ENCODE data around the gene PLK3.
"Not testable (repeated sequence)": the region's sequence is repeated elsewhere in the genome, so short reads cannot be mapped to it uniquely, and the experiment has no call there.

The PLK3 gene

GRCh38 chr1:44828841-44829440, 28.8 kb downstream of the PLK3 start:
- Histone ChIP-seq H3K4me1 (ENCODE audit: control insufficient read depth, insufficient read depth, low read length) (no peaks in the 10 kb centered on the region), H3K27me3 (ENCODE audit: control insufficient read depth, insufficient read depth, low read length) (no peaks in the 10 kb centered on the region), H3K9me3 (ENCODE audit: control insufficient read depth, low read length) (no peaks in the 10 kb centered on the region), H3K9ac (ENCODE audit: low read length) (no peak overlapping the region), H3K4me3 (ENCODE audit: low read length) (no peak overlapping the region), H3K36me3 (ENCODE audit: control insufficient read depth, insufficient read depth, low read length) (no peaks in the 10 kb centered on the region)

- no peaks in the 10 kb centered on the region for H3K27me3 ChIP-seq (ENCODE audit: control insufficient read depth, insufficient read depth, low read length)
- no peak overlapping the region for H3K9ac ChIP-seq (ENCODE audit: low read length)
- H3K36me3 ChIP-seq (ENCODE audit: control insufficient read depth, insufficient read depth, low read length), result no peaks in the 10 kb centered on the region
- H3K9me3 ChIP-seq (ENCODE audit: control insufficient read depth, low read length), result no peaks in the 10 kb centered on the region
- no peaks in the 10 kb centered on the region for H3K4me1 ChIP-seq (ENCODE audit: control insufficient read depth, insufficient read depth, low read length)
- H3K4me3 ChIP-seq (ENCODE audit: low read length), result no peak overlapping the region
Observed at GRCh38 chr1:44829506-44830384, 29.6 kb downstream of the PLK3 start.

GRCh38 chr1:44830900-44831304, 30.7 kb downstream of the PLK3 start:
- Histone ChIP-seq H3K9me3 (ENCODE audit: control insufficient read depth, low read length) (no peaks in the 10 kb centered on the region), H3K4me1 (ENCODE audit: control insufficient read depth, insufficient read depth, low read length) (peaks cover 4% of the 10 kb centered on the region), H3K36me3 (ENCODE audit: control insufficient read depth, insufficient read depth, low read length) (no peaks in the 10 kb centered on the region), H3K4me3 (ENCODE audit: low read length) (no peak overlapping the region), H3K9ac (ENCODE audit: low read length) (no peak overlapping the region), H3K27me3 (ENCODE audit: control insufficient read depth, insufficient read depth, low read length) (no peaks in the 10 kb centered on the region)

- Histone ChIP-seq H3K36me3 (ENCODE audit: control insufficient read depth, insufficient read depth, low read length) (no peaks in the 10 kb centered on the region), H3K9me3 (ENCODE audit: control insufficient read depth, low read length) (no peaks in the 10 kb centered on the region), H3K4me3 (ENCODE audit: low read length) (no peak overlapping the region), H3K9ac (ENCODE audit: low read length) (no peak overlapping the region), H3K27me3 (ENCODE audit: control insufficient read depth, insufficient read depth, low read length) (no peaks in the 10 kb centered on the region), H3K4me1 (ENCODE audit: control insufficient read depth, insufficient read depth, low read length) (peaks cover 6% of the 10 kb centered on the region)
Observed at GRCh38 chr1:44831516-44831915, 31.3 kb downstream of the PLK3 start.

- no peak overlapping the region for H3K4me3 ChIP-seq (ENCODE audit: low read length)
- no peaks in the 10 kb centered on the region for H3K27me3 ChIP-seq (ENCODE audit: control insufficient read depth, insufficient read depth, low read length)
- peaks cover 6% of the 10 kb centered on the region for H3K4me1 ChIP-seq (ENCODE audit: control insufficient read depth, insufficient read depth, low read length)
- H3K36me3 ChIP-seq (ENCODE audit: control insufficient read depth, insufficient read depth, low read length), result no peaks in the 10 kb centered on the region
- no peaks in the 10 kb centered on the region for H3K9me3 ChIP-seq (ENCODE audit: control insufficient read depth, low read length)
- H3K9ac ChIP-seq (ENCODE audit: low read length), result no peak overlapping the region
Observed at GRCh38 chr1:44832056-44832705, 32.0 kb downstream of the PLK3 start.

- no peak overlapping the region for H3K4me3 ChIP-seq (ENCODE audit: low read length)
- no peaks in the 10 kb centered on the region for H3K36me3 ChIP-seq (ENCODE audit: control insufficient read depth, insufficient read depth, low read length)
- H3K9me3 ChIP-seq (ENCODE audit: control insufficient read depth, low read length), result no peaks in the 10 kb centered on the region
- peaks cover 6% of the 10 kb centered on the region for H3K4me1 ChIP-seq (ENCODE audit: control insufficient read depth, insufficient read depth, low read length)
- H3K9ac ChIP-seq (ENCODE audit: low read length), result no peak overlapping the region
- no peaks in the 10 kb centered on the region for H3K27me3 ChIP-seq (ENCODE audit: control insufficient read depth, insufficient read depth, low read length)
Observed at GRCh38 chr1:44834328-44834727, 34.2 kb downstream of the PLK3 start.

DNA sequence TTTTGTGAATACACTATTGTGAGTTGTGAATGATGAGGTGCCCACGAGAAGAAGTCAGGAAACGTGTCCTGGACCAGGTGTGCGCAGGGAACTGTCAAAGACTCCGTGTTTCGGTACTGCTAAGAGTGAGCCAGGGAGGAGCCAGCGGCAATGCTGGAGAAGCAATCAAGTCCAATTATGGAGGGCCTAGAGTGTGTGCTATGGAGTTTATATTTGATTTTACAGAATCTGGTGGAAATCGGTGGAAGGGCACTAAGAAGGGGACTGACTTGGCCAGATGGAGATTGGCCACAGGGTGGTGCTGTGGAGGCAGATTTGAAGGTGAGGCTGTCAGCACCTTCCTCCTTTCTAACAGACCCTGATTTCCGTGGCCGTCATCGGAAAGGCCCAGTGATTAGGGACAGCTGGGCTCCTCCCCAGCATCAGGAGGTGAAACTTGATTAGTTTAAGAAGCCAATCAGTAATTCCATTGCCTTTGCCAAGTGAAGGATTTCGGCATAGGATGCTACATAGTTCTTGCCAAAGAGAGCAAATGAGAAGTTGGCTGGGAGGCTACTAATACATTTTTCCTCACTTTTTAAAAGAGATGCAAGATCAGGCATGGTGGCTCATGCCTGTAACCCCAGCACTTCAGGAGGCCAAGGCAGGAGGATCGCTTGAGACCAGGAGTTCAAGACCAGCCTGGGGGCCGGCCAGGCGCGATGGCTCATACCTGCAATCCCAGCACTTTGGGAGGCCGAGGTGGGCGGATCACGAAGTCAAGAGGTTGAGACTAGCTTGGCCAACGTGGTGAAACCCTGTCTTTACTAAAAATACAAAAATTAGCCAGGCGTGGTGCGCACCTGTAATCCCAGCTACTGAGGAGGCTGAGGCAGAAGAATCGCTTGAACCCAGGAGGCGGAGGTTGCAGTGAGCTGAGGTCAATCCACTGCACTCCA, 35.8 kb downstream of the PLK3 start:
- peak overlapping the region; percentile 11 for H3K9ac ChIP-seq (ENCODE audit: low read length)
- H3K4me1 ChIP-seq (ENCODE audit: control insufficient read depth, insufficient read depth, low read length), result peaks cover 6% of the 10 kb centered on the region
- no peak overlapping the region for H3K4me3 ChIP-seq (ENCODE audit: low read length)
- H3K9me3 ChIP-seq (ENCODE audit: control insufficient read depth, low read length), result no peaks in the 10 kb centered on the region
- no peaks in the 10 kb centered on the region for H3K27me3 ChIP-seq (ENCODE audit: control insufficient read depth, insufficient read depth, low read length)
- H3K36me3 ChIP-seq (ENCODE audit: control insufficient read depth, insufficient read depth, low read length), result no peaks in the 10 kb centered on the region

- H3K4me1 ChIP-seq (ENCODE audit: control insufficient read depth, insufficient read depth, low read length); H3K36me3 ChIP-seq (ENCODE audit: control insufficient read depth, insufficient read depth, low read length); H3K9me3 ChIP-seq (ENCODE audit: control insufficient read depth, low read length); H3K9ac ChIP-seq (ENCODE audit: low read length); H3K27me3 ChIP-seq (ENCODE audit: control insufficient read depth, insufficient read depth, low read length); H3K4me3 ChIP-seq (ENCODE audit: low read length): not testable (repeated sequence)
Observed at GRCh38 chr1:44838294-44838693, 38.1 kb downstream of the PLK3 start.

DNA sequence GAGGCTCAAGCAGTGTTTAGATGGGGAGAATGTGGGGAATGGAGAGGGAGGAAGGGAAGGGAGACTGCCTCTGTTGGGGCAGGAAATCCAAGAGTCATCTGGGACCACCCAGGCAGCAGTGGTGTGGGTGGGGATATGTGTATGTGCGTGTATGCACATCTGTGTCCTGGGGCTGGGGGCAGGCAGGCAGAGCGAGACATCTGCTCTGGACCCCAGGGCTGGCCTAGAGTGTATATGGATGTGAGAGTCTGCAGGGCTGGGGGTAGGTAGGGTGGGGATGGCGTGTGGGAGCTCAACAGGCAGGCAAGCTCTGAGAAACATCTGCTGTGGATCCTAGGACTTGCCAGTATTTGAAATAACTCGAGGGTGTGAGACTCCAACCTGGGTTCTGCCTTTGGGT, 39.4 kb downstream of the PLK3 start:
- Histone ChIP-seq H3K9ac (ENCODE audit: low read length) (no peak overlapping the region), H3K36me3 (ENCODE audit: control insufficient read depth, insufficient read depth, low read length) (no peaks in the 10 kb centered on the region), H3K4me3 (ENCODE audit: low read length) (no peak overlapping the region), H3K9me3 (ENCODE audit: control insufficient read depth, low read length) (no peaks in the 10 kb centered on the region), H3K4me1 (ENCODE audit: control insufficient read depth, insufficient read depth, low read length) (peaks cover 6% of the 10 kb centered on the region), H3K27me3 (ENCODE audit: control insufficient read depth, insufficient read depth, low read length) (peaks cover 3% of the 10 kb centered on the region)

GRCh38 chr1:44842486-44842861, 42.3 kb downstream of the PLK3 start:
- Histone ChIP-seq H3K4me1 (ENCODE audit: control insufficient read depth, insufficient read depth, low read length) (no peaks in the 10 kb centered on the region), H3K9me3 (ENCODE audit: control insufficient read depth, low read length) (no peaks in the 10 kb centered on the region), H3K36me3 (ENCODE audit: control insufficient read depth, insufficient read depth, low read length) (no peaks in the 10 kb centered on the region), H3K4me3 (ENCODE audit: low read length) (no peak overlapping the region), H3K9ac (ENCODE audit: low read length) (peak overlapping the region; percentile 62), H3K27me3 (ENCODE audit: control insufficient read depth, insufficient read depth, low read length) (peaks cover 3% of the 10 kb centered on the region)

DNA sequence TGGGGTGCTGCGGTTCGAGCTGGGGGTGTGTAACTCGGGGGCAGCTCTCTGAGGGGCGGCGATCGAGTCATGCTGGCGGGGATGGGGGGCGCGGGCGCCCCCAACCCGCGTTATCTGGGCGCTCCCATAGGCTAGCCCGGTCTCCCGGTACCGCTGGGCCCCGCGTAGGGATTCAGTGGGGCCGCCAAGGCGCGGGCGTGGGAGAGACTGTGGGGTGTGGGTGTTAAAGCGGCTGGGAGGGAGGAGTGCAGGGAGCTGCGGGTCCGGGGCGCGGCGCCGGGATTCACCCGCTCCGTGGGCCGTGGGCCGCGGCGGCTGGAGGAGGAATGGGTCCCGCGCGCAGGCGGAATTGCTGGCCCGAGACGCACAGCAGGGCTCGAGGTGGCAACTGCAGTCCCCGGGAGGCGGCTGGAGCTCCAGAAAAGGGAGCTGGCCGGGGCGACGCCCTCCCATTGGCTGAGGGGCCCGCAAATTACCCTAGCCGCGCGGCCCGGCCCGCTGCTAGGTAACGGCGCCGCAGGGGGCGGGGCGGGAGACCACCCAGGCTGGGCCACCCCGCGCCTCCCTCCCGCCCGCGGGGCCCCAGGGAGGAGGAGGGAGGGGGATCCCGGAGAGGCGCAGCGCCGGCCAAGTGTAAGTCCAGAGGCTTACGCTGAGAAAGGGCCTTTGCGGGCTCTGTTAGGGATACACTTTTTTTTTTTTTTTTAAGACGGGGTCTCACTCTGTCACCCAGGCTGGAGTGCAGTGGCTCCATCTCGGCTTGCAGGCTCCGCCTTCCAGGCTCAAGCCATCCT, 42.9 kb downstream of the PLK3 start, which contains the start of gene PTCH2:
Gene PTCH2 (minus strand): TSS at position 392 of the 794 bp plus-strand sequence. CDS start 321 bp downstream, at position 71.
- H3K9ac ChIP-seq (ENCODE audit: low read length), result peak within 1 kb of the TSS; percentile 62

More for the DNA sequence above, 42.9 kb downstream of the PLK3 start, which contains the start of gene PTCH2:
- no peaks in the 10 kb centered on the region for H3K9me3 ChIP-seq (ENCODE audit: control insufficient read depth, low read length)
- no peak within 1 kb of the TSS for H3K4me3 ChIP-seq (ENCODE audit: low read length)
- peaks cover 3% of the 10 kb centered on the region for H3K27me3 ChIP-seq (ENCODE audit: control insufficient read depth, insufficient read depth, low read length)
- H3K36me3 ChIP-seq (ENCODE audit: control insufficient read depth, insufficient read depth, low read length), result no peaks in the 10 kb centered on the region
- no peaks in the 10 kb centered on the region for H3K4me1 ChIP-seq (ENCODE audit: control insufficient read depth, insufficient read depth, low read length)

Data from mucosa of stomach (tissue), 1 donor.